ENCODE measurements around the gene EPAS1. TPM values are rescaled to one million over a fixed set of nuclear protein-coding genes. Genes with fewer than 3 reads are reported as not detected.

The EPAS1 gene
- total RNA-seq, 1 donor from 2014 or later, result 280 TPM

DNA sequence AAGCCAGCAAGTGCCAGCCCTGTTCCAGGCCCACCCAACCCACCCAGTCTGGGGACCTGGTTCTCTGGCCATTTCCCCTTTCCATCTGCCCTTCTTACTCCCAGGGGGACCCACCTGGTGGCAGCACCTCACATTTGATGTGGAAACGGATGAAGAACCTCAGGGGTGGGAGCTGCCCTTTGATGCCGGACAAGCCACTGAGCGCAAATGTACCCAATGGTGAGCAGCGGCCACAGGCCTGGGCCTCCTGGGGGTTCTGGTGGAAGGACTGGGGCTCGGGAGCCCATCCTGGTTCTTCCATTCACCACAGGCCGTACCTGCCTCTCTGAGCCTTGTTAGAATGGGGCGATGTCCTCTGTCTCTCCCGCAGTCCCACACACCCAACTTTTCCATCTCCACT, 84.7 kb downstream of the EPAS1 start:
- Mint-ChIP-seq H3K4me1 (ENCODE audit: unreplicated experiment) (no peaks in the 10 kb centered on the region), H3K27me3 (ENCODE audit: unreplicated experiment) (peaks cover 21% of the 10 kb centered on the region), H3K4me3 (ENCODE audit: unreplicated experiment) (no peak overlapping the region), H3K36me3 (ENCODE audit: low read depth, unreplicated experiment) (peaks cover 67% of the 10 kb centered on the region), H3K27ac (ENCODE audit: unreplicated experiment) (no peak overlapping the region), H3K9me3 (ENCODE audit: unreplicated experiment) (no peaks in the 10 kb centered on the region)
- no peak for DNase-seq (ENCODE audit: low spot score)
- TF ChIP-seq, protein P1, sequence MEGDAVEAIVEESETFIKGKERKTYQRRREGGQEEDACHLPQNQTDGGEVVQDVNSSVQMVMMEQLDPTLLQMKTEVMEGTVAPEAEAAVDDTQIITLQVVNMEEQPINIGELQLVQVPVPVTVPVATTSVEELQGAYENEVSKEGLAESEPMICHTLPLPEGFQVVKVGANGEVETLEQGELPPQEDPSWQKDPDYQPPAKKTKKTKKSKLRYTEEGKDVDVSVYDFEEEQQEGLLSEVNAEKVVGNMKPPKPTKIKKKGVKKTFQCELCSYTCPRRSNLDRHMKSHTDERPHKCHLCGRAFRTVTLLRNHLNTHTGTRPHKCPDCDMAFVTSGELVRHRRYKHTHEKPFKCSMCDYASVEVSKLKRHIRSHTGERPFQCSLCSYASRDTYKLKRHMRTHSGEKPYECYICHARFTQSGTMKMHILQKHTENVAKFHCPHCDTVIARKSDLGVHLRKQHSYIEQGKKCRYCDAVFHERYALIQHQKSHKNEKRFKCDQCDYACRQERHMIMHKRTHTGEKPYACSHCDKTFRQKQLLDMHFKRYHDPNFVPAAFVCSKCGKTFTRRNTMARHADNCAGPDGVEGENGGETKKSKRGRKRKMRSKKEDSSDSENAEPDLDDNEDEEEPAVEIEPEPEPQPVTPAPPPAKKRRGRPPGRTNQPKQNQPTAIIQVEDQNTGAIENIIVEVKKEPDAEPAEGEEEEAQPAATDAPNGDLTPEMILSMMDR (IDR thresholded peaks at IDR 0.05; ENCODE audit: unreplicated experiment), result no peak

DNA sequence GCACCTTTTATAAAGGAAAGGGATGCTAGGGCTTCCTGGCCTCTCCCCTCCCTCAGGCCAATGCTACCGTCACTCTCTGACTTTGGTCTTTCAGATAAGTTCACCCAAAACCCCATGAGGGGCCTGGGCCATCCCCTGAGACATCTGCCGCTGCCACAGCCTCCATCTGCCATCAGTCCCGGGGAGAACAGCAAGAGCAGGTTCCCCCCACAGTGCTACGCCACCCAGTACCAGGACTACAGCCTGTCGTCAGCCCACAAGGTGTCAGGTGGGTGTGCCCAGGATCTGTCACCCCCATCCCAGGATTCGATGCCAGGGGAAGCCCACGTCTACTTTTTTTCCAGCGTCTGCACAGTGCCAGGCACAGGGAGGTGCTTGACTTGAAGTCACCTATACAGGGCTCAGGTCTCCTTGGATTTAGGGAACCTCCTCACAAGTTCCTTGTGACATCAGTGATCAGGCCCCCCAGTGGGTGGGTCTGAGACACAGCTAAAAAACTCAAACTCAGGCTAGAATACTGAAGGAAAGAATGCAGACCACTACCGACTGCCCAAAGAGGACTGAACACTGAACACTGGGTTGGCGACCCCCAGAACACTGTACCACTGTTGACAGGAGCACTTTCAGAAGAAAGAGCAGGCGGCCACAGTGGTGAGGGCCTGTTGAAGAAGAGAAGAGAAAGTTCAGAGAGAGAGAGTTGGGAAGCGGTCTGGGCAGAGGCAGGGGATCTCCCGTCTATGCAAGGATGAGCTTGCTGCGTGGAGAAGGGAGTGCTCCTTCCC, 85.3 kb downstream of the EPAS1 start:
- no peaks in the 10 kb centered on the region for H3K4me1 Mint-ChIP-seq (ENCODE audit: unreplicated experiment)
- no peak for DNase-seq (ENCODE audit: low spot score)
- no peaks in the 10 kb centered on the region for H3K9me3 Mint-ChIP-seq (ENCODE audit: unreplicated experiment)
- H3K36me3 Mint-ChIP-seq (ENCODE audit: low read depth, unreplicated experiment), result peaks cover 70% of the 10 kb centered on the region
- H3K4me3 Mint-ChIP-seq (ENCODE audit: unreplicated experiment), result peak overlapping the region; percentile 22
- H3K27me3 Mint-ChIP-seq (ENCODE audit: unreplicated experiment), result peaks cover 21% of the 10 kb centered on the region
- H3K27ac Mint-ChIP-seq (ENCODE audit: unreplicated experiment), result no peak overlapping the region
- TF ChIP-seq, protein P1 (IDR thresholded peaks at IDR 0.05; ENCODE audit: unreplicated experiment), result no peak

- Mint-ChIP-seq H3K9me3 (ENCODE audit: unreplicated experiment) (no peaks in the 10 kb centered on the region), H3K4me1 (ENCODE audit: unreplicated experiment) (no peaks in the 10 kb centered on the region), H3K36me3 (ENCODE audit: low read depth, unreplicated experiment) (peaks cover 71% of the 10 kb centered on the region), H3K27ac (ENCODE audit: unreplicated experiment) (no peak overlapping the region), H3K27me3 (ENCODE audit: unreplicated experiment) (peaks cover 21% of the 10 kb centered on the region), H3K4me3 (ENCODE audit: unreplicated experiment) (no peak overlapping the region)
- TF ChIP-seq, protein P1 (IDR thresholded peaks at IDR 0.05; ENCODE audit: unreplicated experiment), result no peak
- DNase-seq (ENCODE audit: low spot score), result no peak
These were observed 85.8 kb downstream of the EPAS1 start for GRCh38 chr2:46383113-46383395.

- no peak for DNase-seq (ENCODE audit: low spot score)
- peaks cover under 1% of the 10 kb centered on the region for H3K4me1 Mint-ChIP-seq (ENCODE audit: unreplicated experiment)
- H3K4me3 Mint-ChIP-seq (ENCODE audit: unreplicated experiment), result peak overlapping the region; percentile 56
- H3K36me3 Mint-ChIP-seq (ENCODE audit: low read depth, unreplicated experiment), result peaks cover 64% of the 10 kb centered on the region
- TF ChIP-seq, protein P1 (IDR thresholded peaks at IDR 0.05; ENCODE audit: unreplicated experiment), result no peak
- peaks cover 21% of the 10 kb centered on the region for H3K27me3 Mint-ChIP-seq (ENCODE audit: unreplicated experiment)
- H3K27ac Mint-ChIP-seq (ENCODE audit: unreplicated experiment), result no peak overlapping the region
- H3K9me3 Mint-ChIP-seq (ENCODE audit: unreplicated experiment), result no peaks in the 10 kb centered on the region
These were observed 86.7 kb downstream of the EPAS1 start for GRCh38 chr2:46383784-46384456.

DNA sequence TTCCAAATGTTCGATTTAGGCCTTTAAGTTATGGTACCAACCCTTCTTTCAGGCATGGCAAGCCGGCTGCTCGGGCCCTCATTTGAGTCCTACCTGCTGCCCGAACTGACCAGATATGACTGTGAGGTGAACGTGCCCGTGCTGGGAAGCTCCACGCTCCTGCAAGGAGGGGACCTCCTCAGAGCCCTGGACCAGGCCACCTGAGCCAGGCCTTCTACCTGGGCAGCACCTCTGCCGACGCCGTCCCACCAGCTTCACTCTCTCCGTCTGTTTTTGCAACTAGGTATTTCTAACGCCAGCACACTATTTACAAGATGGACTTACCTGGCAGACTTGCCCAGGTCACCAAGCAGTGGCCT, 87.2 kb downstream of the EPAS1 start:
- peak overlapping the region; percentile 77 for H3K4me3 Mint-ChIP-seq (ENCODE audit: unreplicated experiment)
- DNase-seq (ENCODE audit: low spot score), result no peak
- peaks cover 5% of the 10 kb centered on the region for H3K4me1 Mint-ChIP-seq (ENCODE audit: unreplicated experiment)
- peaks cover 65% of the 10 kb centered on the region for H3K36me3 Mint-ChIP-seq (ENCODE audit: low read depth, unreplicated experiment)
- H3K27me3 Mint-ChIP-seq (ENCODE audit: unreplicated experiment), result peaks cover 26% of the 10 kb centered on the region
- H3K9me3 Mint-ChIP-seq (ENCODE audit: unreplicated experiment), result no peaks in the 10 kb centered on the region
- no peak overlapping the region for H3K27ac Mint-ChIP-seq (ENCODE audit: unreplicated experiment)
- TF ChIP-seq, protein P1 (IDR thresholded peaks at IDR 0.05; ENCODE audit: unreplicated experiment), result no peak

Measured in endothelial cell (in vitro differentiated cells).